Gastrocnemius medialis (tissue), 4 donors: ENCODE measurements around the gene BANP. TPM values are rescaled to one million over a fixed set of nuclear protein-coding genes. Genes with fewer than 3 reads are reported as not detected.
A peak's percentile ranks its signal among the peaks of the same experiment; 100 is the strongest.

Experiments used
- ATAC-seq, 2 donors: fragments of 150-250 bp; one replicate each; pipeline ENCODE4 v1.9.1; 2016
- DNase-seq, 2 donors: peaks; one replicate each; pipeline ENCODE4 v3.0.0-alpha.2; 2019
- H3K27ac ChIP-seq, 4 donors: fragments of 200-600 bp; sonication (generic); 1 replicate in 1 of 4; 2 replicates in 3 of 4; pipeline ENCODE4 v1.5.1; 2016 to 2018; ENCODE audit warnings: mild to moderate bottlenecking in 2 of 4, moderate library complexity in 1 of 4
- H3K27me3 ChIP-seq, 3 donors: fragments of 200-600 bp; sonication (generic) in 2 of 3; 1 replicate in 1 of 3; 2 replicates in 2 of 3; pipeline versions ENCODE4 v1.5.1 to v1.6.0; 2016 to 2019; ENCODE audit warnings: mild to moderate bottlenecking in 1 of 3, moderate library complexity in 1 of 3
- H3K36me3 ChIP-seq, 2 donors: fragments of 200-600 bp; sonication (generic) in 1 of 2; one replicate each; pipeline ENCODE4 v1.5.1; 2017 to 2018
- H3K4me1 ChIP-seq, 2 donors: fragments of 200-600 bp; sonication (generic) in 1 of 2; one replicate each; pipeline ENCODE4 v1.5.1; 2016 to 2017; ENCODE audit warnings: mild to moderate bottlenecking in 2 of 2
- H3K4me3 ChIP-seq, 4 donors: fragments of 200-600 bp; sonication (generic) in 3 of 4; 1 replicate in 1 of 4; 2 replicates in 3 of 4; pipeline ENCODE4 v1.5.1; 2016 to 2019; ENCODE audit warnings: mild to moderate bottlenecking in 2 of 4
- H3K9me3 ChIP-seq, 3 donors: fragments of 200-600 bp; sonication (generic) in 2 of 3; 1 replicate in 1 of 3; 2 replicates in 2 of 3; pipeline ENCODE4 v1.5.1; 2016 to 2019
- POLR2A ChIP-seq, 2 donors: fragments of 450-650 bp; IDR thresholded peaks; one replicate each; pipeline ENCODE4 v1.6.1; 2017; ENCODE audit warnings: antibody characterized with exemption in 2 of 2, mild to moderate bottlenecking in 2 of 2, moderate library complexity in 2 of 2
- in situ Hi-C, 4 donors: fragments of 200-750 bp; cut with MboI; loops; one replicate each; pipeline versions ENCODE4 v1.15.0 to v1.8.0; 2017; ENCODE audit warnings: low sequenced_read_pairs in 4 of 4
- intact Hi-C: fragments of 100-400 bp; cut with DNase I; formaldehyde crosslinking; loops from one replicate; pipeline ENCODE4 v1.15.1; 2023; ENCODE audit warnings: low total_unique reads
- total RNA-seq, 4 donors: library from RNA; depleted of rRNA; stranded (reverse); fragments of >200 nt; gene quantifications; one replicate each; pipeline versions ENCODE4 v1.1.0 to v1.2.3, GENCODE V29; 2016
- TF ChIP-seq, protein P1 (sequence below), 5 experiments: fragments of 450-650 bp in 3 of 5; fragments of 200-600 bp in 2 of 5; sonication (generic) in 2 of 5; IDR thresholded peaks in 4 of 5; conservative IDR thresholded peaks in 1 of 5; 1 replicate in 4 of 5; 2 replicates in 1 of 5; pipeline ENCODE4 v1.5.1; 2016 to 2019; ENCODE audit warnings: antibody characterized with exemption in 5 of 5, mild to moderate bottlenecking in 3 of 5, moderate library complexity in 3 of 5

The BANP gene
- total RNA-seq, 4 donors from 2014 or later, result 7.0 to 20.6 (median 16.1) TPM

DNA sequence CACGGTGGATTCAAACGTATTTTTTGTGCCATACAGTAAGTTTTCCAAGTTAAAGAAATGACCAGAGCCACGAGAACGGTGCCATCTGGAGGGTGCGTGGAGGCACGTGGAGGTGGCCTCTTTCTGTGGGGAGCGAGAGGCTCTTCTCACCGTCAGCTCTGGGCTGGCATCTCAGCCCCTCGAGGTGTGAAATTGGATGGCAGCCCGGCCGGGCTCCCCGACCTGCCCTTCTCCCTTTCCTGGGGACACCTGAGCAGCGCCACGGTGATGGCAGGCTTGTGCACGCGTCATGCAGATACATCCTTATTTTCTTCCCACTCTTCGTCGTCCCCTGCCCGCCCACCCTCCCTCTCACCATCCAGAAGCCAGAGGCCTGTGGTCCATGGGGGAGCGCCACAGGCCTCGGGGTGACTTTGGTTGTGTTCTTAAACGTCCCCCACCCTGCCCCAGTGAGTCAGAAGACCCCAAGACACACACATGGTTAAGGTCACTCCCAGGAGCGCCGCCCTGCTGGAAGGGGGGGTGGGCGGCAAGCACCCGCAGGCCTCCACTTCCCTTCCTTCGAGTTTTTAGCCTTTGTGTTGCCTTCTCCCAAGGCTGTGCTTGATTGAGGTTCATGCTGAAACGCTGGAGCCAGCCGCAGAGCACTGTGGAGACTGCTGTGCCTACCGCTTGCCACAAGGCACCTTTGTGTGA is 109.4 kb downstream of the BANP start:
- intact Hi-C loops, result no loop called here
- in situ Hi-C loops, result no loop called here

GRCh38 chr16:88061346-88062110 is 110.3 kb downstream of the BANP start:
- intact Hi-C loops (no loop called here), in situ Hi-C loops (no loop called here)
- no peak for DNase-seq
- ATAC-seq, result no peak
- Histone ChIP-seq H3K4me1 (peaks cover 7 to 16% of the 10 kb centered on the region in 2 donors), H3K27ac (no peak overlapping the region), H3K27me3 (no peaks in the 10 kb centered on the region), H3K9me3 (no peaks in the 10 kb centered on the region), H3K4me3 (no peak overlapping the region), H3K36me3 (no peaks in the 10 kb centered on the region)
- TF ChIP-seq POLR2A (IDR thresholded peaks at IDR 0.05), result no peak
- TF ChIP-seq, protein P1, sequence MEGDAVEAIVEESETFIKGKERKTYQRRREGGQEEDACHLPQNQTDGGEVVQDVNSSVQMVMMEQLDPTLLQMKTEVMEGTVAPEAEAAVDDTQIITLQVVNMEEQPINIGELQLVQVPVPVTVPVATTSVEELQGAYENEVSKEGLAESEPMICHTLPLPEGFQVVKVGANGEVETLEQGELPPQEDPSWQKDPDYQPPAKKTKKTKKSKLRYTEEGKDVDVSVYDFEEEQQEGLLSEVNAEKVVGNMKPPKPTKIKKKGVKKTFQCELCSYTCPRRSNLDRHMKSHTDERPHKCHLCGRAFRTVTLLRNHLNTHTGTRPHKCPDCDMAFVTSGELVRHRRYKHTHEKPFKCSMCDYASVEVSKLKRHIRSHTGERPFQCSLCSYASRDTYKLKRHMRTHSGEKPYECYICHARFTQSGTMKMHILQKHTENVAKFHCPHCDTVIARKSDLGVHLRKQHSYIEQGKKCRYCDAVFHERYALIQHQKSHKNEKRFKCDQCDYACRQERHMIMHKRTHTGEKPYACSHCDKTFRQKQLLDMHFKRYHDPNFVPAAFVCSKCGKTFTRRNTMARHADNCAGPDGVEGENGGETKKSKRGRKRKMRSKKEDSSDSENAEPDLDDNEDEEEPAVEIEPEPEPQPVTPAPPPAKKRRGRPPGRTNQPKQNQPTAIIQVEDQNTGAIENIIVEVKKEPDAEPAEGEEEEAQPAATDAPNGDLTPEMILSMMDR (IDR thresholded peaks at IDR 0.05 in 4 of 5, conservative IDR thresholded peaks at IDR 0.05 in 1 of 5), result no peak

More for the DNA sequence above, 109.4 kb downstream of the BANP start:
- Histone ChIP-seq H3K9me3 (no peaks in the 10 kb centered on the region), H3K4me3 (no peak overlapping the region), H3K4me1 (peaks cover 7 to 16% of the 10 kb centered on the region in 2 donors), H3K27ac (no peak overlapping the region), H3K27me3 (no peaks in the 10 kb centered on the region), H3K36me3 (no peaks in the 10 kb centered on the region)
- DNase-seq (no peak), ATAC-seq (no peak)
- TF ChIP-seq, protein P1 (IDR thresholded peaks at IDR 0.05 in 4 of 5, conservative IDR thresholded peaks at IDR 0.05 in 1 of 5), result no peak
- no peak for TF ChIP-seq POLR2A (IDR thresholded peaks at IDR 0.05)

DNA sequence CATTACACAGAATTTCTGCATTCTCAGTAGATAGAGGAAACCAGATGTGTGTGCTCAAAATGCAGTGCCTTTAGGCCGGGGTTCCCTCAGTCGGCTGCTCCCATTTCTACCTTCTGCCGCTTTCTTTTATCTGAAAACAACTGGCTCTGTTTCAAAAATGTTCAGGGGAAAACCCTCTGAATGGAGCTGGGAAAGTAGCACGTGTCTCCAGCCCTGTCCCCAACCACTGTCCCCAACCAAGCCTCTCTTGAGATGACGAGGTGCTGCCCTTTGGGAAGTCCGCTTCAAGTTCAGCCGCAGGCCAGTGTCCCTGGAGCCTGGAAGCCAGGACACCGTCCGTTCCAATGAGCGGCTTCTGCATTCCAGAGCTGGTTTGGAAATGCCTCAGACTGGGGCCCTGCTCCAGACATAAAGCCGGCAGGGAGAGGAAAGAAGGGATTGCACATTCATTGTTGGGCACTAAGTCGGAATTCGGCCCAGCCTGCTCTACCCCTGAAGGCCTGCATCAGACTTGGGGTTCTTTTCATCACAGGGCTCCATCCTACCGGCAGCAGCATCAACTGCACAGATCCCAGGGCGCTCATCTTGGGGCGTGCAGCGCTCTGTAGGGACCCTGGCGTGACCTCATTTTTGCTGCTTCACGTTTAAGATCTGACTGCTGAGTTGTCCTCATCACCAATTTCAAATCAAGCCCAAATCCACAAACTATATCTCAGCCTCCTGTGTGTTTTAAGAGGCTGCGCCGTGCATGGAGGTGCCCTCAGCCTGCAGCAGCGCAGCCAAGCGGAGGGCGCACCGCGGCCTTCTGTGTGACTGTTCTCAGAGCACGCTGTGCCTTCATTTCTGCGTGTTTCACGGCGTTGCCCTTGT is 111.3 kb downstream of the BANP start:
- DNase-seq (peak in 1 of 2 donors; percentile 38), ATAC-seq (peak; percentile 56 to 57)
- no peak overlapping the region for H3K4me3 ChIP-seq
- intact Hi-C loops, result no loop called here
- no peak for TF ChIP-seq POLR2A (IDR thresholded peaks at IDR 0.05)
- TF ChIP-seq, protein P1 (IDR thresholded peaks at IDR 0.05 in 4 of 5, conservative IDR thresholded peaks at IDR 0.05 in 1 of 5), result no peak
- H3K36me3 ChIP-seq, result no peaks in the 10 kb centered on the region
- peak overlapping the region in 1 of 4 donors; percentile 25 for H3K27ac ChIP-seq
- in situ Hi-C loops, result no loop called here
- no peaks in the 10 kb centered on the region for H3K27me3 ChIP-seq
- H3K9me3 ChIP-seq, result no peaks in the 10 kb centered on the region
- H3K4me1 ChIP-seq, result peaks cover 7 to 16% of the 10 kb centered on the region in 2 donors

GRCh38 chr16:88063211-88063773 is 112.1 kb downstream of the BANP start:
- ATAC-seq, result peak; percentile 29 to 42
- intact Hi-C loops, result no loop called here
- H3K27me3 ChIP-seq, result no peaks in the 10 kb centered on the region
- H3K9me3 ChIP-seq, result no peaks in the 10 kb centered on the region
- TF ChIP-seq, protein P1 (IDR thresholded peaks at IDR 0.05 in 4 of 5, conservative IDR thresholded peaks at IDR 0.05 in 1 of 5), result no peak
- no peak for TF ChIP-seq POLR2A (IDR thresholded peaks at IDR 0.05)
- no peak overlapping the region for H3K27ac ChIP-seq
- DNase-seq, result no peak
- in situ Hi-C loops, result no loop called here
- H3K4me1 ChIP-seq, result peaks cover 7 to 16% of the 10 kb centered on the region in 2 donors
- H3K4me3 ChIP-seq, result no peak overlapping the region
- H3K36me3 ChIP-seq, result no peaks in the 10 kb centered on the region
